Measurements from ENCODE around the gene SELENOO. TPM values are rescaled to one million over a fixed set of nuclear protein-coding genes. Genes with fewer than 3 reads are reported as not detected.

SELENOO gene
- total RNA-seq, 1 experiment from 2014 or later, result 29.6 TPM

GRCh38 chr22:50177537-50178470, 23.0 kb upstream of the SELENOO start:
- ATAC-seq, result no peak
- Histone ChIP-seq H3K4me2 (ENCODE audit: low read length) (no peak overlapping the region), H3K4me3 (replicated peaks in 1 of 2; ENCODE audit: low read depth in 1 of 2, low read length in 2 of 2) (no peak overlapping the region), H4K20me1 (ENCODE audit: insufficient read depth) (no peaks in the 10 kb centered on the region), H3K27me3 (ENCODE audit: insufficient read depth, low read length) (no peaks in the 10 kb centered on the region), H3K4me1 (ENCODE audit: control insufficient read depth in 1 of 2, insufficient read depth in 2 of 2, low read length in 2 of 2) (no peaks in the 10 kb centered on the region), H3K79me2 (ENCODE audit: insufficient read depth, low read length) (no peaks in the 10 kb centered on the region), H3K36me3 (ENCODE audit: control insufficient read depth in 1 of 2, insufficient read depth in 2 of 2, low read length in 2 of 2) (no peaks in the 10 kb centered on the region), H3K9me2 (ENCODE audit: insufficient read depth) (no peaks in the 10 kb centered on the region), H3K9ac (ENCODE audit: low read length) (no peak overlapping the region), H2AFZ (ENCODE audit: low read depth, low read length, poor library complexity, severe bottlenecking) (no peak overlapping the region), H3K9me3 (ENCODE audit: control insufficient read depth in 1 of 2, insufficient read depth in 1 of 2, low read depth in 1 of 2, low read length in 2 of 2) (no peaks in the 10 kb centered on the region), H3K27ac (ENCODE audit: low read depth, low read length) (no peak overlapping the region)
- CTCF ChIA-PET, result no interaction called here
- RAD21 ChIA-PET (ENCODE audit: low non-redundant PET in 1 of 2, low total read pairs in 2 of 2, uncharacterized antibody in 2 of 2, unreplicated experiment in 2 of 2), result no interaction called here
- POLR2A ChIA-PET, result no interaction called here
- intact Hi-C loops (cut with micrococcal nuclease), result no loop called here
- TF ChIP-seq, protein P1, sequence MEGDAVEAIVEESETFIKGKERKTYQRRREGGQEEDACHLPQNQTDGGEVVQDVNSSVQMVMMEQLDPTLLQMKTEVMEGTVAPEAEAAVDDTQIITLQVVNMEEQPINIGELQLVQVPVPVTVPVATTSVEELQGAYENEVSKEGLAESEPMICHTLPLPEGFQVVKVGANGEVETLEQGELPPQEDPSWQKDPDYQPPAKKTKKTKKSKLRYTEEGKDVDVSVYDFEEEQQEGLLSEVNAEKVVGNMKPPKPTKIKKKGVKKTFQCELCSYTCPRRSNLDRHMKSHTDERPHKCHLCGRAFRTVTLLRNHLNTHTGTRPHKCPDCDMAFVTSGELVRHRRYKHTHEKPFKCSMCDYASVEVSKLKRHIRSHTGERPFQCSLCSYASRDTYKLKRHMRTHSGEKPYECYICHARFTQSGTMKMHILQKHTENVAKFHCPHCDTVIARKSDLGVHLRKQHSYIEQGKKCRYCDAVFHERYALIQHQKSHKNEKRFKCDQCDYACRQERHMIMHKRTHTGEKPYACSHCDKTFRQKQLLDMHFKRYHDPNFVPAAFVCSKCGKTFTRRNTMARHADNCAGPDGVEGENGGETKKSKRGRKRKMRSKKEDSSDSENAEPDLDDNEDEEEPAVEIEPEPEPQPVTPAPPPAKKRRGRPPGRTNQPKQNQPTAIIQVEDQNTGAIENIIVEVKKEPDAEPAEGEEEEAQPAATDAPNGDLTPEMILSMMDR (IDR thresholded peaks at IDR 0.05 in 2 of 3, conservative IDR thresholded peaks at IDR 0.05 in 1 of 3; ENCODE audit: borderline replicate concordance in 1 of 3, insufficient read depth in 1 of 3, low read depth in 2 of 3, low read length in 2 of 3), result no peak
- TF ChIP-seq POLR2A (IDR thresholded peaks at IDR 0.05; ENCODE audit: borderline replicate concordance, extremely low read depth, insufficient read depth, insufficient read length) (no peak), POLR2AphosphoS5 (IDR thresholded peaks at IDR 0.05; ENCODE audit: low read depth, low read length) (no peak), SIN3A (IDR thresholded peaks at IDR 0.05; ENCODE audit: low read depth) (no peak), ZFX (IDR thresholded peaks at IDR 0.05) (no peak), REST (IDR thresholded peaks at IDR 0.05; ENCODE audit: low read depth) (no peak), ZNF274 (IDR thresholded peaks at IDR 0.05; ENCODE audit: low read depth, low read length) (no peak), FOSL1 (IDR thresholded peaks at IDR 0.05; ENCODE audit: low read depth) (no peak), ZBTB33 (IDR thresholded peaks at IDR 0.05; ENCODE audit: extremely low read depth, insufficient replicate concordance, low read length) (no peak), CBX3 (IDR thresholded peaks at IDR 0.05; ENCODE audit: low read depth) (no peak)
- no TSS peak for BruUV-seq (replicated peaks)
- DNase-seq (ENCODE audit: low read depth, low spot score), result no peak

All from HCT116 (cell line).